HG02588 (cell line): ENCODE measurements around the gene PRDX2.

Experiments
- ATAC-seq: cut with Tn5 transposase; IDR thresholded peaks from one replicate; pipeline ENCODE4 v1.9.1; 2021; ENCODE audit warnings: mild to moderate bottlenecking, moderate library complexity; ENCODE audit not compliant: unreplicated experiment

Gene PRDX2

GRCh38 chr19:12756150-12756883, 45.3 kb downstream of the PRDX2 start:
- no peak for ATAC-seq

GRCh38 chr19:12754465-12755196, 47.0 kb downstream of the PRDX2 start:
- no peak for ATAC-seq

- ATAC-seq, result no peak
Measured at GRCh38 chr19:12752056-12752781, 49.4 kb downstream of the PRDX2 start.

GRCh38 chr19:12751635-12752034, 50.0 kb downstream of the PRDX2 start, which contains the start of gene BEST2:
Gene BEST2, plus strand, starts transcription at chr19:12751791. Its CDS starts 802 bp downstream, at chr19:12752593.
- ATAC-seq, result no peak

- no peak for ATAC-seq
Measured at GRCh38 chr19:12750851-12751250, 50.7 kb downstream of the PRDX2 start.

GRCh38 chr19:12749938-12750521, 51.6 kb downstream of the PRDX2 start:
- no peak for ATAC-seq

- ATAC-seq, result no peak
Measured at GRCh38 chr19:12748489-12748888, 53.1 kb downstream of the PRDX2 start.
